Fibroblast of peridontal ligament (primary cell): ENCODE measurements around the gene AGPAT2.
"Not testable (repeated sequence)": the region's sequence is repeated elsewhere in the genome, so short reads cannot be mapped to it uniquely, and the experiment has no call there.

Source experiments
- DNase-seq: peaks from one replicate; pipeline ENCODE4 v3.0.0-alpha.2; 2010; ENCODE audit errors: extremely low read depth

AGPAT2 gene

GRCh38 chr9:136645352-136645902 is 41.8 kb downstream of the AGPAT2 start:
- DNase-seq, result no peak

DNA sequence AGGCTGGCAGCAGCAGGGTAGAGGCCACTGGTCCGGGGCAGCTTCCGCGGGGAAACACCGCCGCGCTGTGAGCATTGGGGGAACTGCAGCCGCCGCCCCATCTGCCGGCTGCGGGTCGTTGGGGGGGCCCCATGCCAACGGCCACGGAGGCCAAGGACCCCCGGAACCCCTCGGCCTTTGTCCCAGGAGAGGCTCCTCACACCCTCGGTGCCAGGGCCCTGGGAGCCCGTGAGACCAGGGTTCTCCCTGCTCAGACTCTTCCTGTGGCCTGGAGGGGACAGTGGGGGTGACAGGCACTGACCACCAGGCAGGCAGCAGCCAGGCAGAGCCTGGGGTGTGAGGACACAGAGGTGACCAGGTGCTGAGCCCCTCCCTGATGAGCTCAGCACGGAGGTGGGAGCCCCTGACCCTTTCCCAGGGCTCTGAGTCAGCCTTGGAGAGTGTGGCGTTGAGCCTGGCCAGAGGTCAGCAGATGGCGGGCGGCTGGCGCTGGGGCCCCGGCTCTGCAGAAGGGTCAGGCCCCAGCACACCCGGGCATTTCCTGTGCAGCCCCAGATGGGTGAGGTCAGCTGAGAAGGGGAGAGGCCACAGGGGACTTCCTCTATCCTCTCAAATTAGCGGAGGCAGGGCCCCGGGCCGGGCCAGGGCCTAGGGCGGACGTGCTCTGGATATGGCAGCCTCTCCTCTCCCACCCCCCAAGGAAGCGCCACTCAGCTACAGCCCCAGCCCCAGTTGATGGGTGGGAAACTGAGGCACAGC is 42.5 kb downstream of the AGPAT2 start:
- DNase-seq, result no peak

DNA sequence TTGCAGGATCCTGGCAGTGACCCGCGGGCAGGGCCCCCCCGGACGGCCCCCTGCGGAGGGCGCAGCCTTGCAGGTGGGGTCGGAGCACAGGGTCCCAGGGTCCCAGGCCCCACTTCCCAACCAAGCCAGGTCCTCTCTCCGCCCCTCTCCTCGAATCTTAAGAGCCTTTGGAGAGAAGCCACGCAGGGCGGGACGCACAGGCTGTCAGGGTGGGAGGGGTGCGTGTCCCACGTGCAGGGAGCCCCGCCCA is 43.0 kb downstream of the AGPAT2 start:
- DNase-seq, result peak; percentile 44

DNA sequence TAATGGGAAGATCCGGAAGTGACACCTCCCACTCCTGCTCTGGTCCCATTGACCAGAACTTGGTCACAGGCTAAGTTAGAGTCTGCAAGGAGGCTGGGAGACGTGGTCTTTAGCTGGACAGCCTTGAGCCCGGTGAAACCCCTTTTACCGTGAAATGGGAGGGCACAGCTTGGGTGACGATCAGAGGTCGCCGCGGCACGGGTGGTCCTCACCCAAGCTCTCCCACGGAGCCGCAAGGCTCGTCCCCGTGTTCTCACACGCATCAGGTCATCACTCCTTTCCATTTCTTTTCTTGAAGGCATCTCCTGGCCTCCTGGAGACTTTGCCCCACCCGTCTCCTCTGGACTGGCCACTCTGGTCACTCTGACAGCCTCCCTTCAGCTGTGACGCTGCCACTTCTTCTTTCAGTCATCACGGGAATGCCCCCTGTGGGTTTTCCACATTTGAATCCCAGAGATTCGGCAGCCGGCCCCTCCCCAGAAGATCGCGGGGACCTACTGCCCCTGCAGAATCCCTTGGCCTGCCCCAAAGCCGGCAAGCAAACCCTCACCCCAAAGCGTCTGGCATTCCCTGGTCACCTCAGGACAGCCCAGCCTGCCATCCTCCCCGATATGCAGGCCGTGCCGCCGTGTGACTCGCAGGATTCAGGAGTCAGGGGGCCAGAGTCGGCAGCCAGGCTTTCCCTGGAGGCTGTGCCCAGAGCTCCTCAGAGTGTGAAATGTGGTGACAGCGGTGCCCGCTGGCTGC is 43.5 kb downstream of the AGPAT2 start:
- no peak for DNase-seq

DNA sequence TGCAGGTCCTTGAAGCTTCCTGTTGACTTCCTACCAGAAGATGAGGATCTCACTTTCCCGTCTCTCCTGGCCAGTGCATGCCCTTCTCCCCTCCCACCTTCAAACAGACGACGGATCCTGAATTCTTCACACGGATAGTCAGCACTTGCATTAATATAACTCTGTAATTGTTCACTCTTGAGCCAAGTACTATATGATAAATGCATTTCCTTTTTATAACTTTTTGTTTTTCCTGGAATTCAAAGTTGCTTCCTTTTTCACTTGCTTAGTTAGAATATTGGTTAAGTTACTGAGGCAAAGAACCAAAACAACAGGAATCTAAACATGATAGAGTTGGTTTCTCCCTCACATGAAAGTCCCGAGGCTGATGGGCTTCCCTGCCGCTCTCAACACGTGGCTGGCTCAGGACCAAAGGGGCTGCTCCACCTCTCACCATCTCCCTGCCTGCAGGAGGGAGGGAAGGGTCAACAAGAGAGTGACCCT is 44.8 kb downstream of the AGPAT2 start:
- DNase-seq, result no peak

DNA sequence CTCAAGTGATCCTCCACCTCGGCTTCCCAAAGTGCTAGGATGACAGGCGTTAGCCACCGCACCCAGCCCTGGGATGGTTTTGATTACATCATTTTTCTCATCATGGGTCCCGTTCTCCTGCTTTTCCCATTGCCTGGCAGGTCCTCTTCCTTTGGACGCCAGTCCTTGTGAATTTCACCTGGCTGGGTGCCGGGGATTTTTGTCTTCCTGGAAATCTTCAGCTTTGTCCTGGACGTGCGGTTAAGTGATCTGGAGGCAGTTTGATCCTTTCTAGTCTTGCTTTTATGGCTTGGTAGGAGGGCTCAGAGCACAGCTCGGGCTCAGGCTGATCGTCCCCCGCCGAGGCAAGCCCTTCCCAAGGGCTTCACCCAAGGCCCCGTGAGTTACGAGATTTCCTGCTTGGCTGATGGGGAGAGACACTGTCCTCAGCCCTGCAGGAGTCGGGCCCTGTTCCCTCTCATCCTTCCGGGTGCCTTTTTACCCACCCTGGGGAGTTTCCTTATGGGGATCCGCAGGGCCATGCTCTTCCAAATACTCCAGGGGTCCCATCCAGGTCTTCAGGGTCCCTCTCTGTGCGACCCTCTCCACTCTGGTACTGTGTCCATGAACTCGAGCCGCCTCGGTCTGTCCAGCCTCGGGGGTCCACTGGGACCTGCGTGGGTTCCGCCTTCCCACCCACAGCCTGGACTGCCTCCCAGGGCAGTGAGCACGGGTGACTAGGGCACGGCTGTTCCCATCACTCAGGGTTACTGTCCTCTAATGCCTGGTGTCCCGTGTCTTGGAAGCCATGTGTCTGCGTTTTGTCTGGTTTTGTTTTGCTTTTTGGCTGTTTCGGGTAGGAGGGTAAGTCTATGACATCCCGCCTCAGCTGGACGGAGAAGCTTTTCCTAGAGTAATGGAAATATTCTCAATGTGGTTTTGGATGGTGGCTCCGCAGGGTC is 46.8 kb downstream of the AGPAT2 start:
- no peak for DNase-seq

- DNase-seq, result no peak
These were observed 52.4 kb downstream of the AGPAT2 start for GRCh38 chr9:136634904-136635303.

DNA sequence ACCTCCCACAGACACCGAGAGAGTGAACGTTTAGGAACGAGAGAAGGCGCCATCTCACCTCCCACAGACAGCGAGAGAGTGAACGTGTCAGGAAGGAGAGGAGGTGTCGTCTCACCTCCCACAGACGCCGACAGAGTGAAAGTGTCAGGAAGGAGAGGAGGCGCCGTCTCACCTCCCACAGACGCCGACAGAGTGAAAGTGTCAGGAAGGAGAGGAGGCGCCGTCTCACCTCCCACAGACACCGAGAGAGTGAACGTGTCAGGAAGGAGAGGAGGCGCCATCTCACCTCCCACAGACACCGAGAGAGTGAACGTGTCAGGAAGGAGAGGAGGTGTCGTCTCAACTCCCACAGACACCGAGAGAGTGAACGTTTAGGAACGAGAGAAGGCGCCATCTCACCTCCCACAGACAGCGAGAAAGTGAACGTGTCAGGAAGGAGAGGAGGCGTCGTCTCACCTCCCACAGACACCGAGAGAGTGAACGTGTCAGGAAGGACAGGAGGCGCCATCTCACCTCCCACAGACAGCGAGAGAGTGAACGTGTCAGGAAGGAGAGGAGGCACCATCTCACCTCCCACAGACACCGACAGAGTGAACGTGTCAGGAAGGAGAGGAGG is 54.7 kb downstream of the AGPAT2 start:
- DNase-seq, result not testable (repeated sequence)

GRCh38 chr9:136632072-136632471 is 55.2 kb downstream of the AGPAT2 start:
- not testable (repeated sequence) for DNase-seq

DNA sequence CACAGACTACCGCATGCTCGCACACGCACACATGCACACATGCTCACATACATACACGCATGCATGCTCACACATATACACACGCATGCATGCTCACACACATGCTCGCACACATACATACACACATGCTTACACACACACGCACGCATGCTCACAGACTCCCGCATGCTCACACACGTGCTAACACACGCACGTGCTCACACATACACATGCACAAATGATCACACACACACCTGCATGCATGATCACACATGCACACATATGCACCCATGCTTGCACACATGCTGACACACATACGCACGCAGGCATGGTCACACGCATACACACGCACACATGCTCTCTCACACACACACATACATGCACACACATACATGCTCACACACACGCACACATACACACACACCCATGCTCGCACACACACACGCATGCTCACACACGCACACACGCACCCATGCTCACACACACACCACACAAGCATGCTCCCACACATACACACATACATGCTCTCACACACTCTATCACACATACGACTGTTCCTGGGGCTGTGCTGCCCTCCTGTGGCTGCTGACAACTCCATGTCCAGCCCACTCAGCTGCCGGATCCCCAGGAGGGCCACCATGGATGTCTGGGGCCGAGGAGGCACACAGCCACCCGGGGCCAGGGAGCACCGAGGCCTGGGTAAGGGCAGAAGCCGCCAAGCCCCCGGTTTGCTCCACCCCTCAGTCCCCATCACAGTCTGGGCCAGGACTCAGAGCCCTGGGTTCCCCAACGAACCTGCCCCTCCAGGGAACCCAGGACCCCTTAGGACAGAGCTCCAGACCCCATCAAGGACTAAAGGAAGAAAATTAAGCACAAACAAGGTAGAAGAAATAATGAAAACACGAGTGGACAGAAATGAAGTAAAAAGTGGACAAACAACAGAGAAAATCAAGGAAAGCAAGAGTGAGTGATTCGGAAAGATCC is 55.9 kb downstream of the AGPAT2 start:
- DNase-seq, result peak; percentile 83

DNA sequence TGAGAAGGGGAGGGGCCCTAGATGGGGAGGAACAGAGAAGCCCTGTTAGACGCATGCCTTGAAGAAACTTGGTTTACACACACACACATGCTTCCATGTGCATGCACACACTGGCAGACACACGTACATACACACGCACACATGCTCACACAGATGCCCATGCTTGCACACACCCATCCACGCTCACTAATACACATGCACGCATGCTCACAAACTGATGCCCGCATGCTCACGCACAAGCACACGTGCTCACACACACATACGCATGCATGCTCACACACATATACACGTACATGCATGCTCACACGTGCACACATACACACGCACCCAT is 56.6 kb downstream of the AGPAT2 start:
- no peak for DNase-seq

DNA sequence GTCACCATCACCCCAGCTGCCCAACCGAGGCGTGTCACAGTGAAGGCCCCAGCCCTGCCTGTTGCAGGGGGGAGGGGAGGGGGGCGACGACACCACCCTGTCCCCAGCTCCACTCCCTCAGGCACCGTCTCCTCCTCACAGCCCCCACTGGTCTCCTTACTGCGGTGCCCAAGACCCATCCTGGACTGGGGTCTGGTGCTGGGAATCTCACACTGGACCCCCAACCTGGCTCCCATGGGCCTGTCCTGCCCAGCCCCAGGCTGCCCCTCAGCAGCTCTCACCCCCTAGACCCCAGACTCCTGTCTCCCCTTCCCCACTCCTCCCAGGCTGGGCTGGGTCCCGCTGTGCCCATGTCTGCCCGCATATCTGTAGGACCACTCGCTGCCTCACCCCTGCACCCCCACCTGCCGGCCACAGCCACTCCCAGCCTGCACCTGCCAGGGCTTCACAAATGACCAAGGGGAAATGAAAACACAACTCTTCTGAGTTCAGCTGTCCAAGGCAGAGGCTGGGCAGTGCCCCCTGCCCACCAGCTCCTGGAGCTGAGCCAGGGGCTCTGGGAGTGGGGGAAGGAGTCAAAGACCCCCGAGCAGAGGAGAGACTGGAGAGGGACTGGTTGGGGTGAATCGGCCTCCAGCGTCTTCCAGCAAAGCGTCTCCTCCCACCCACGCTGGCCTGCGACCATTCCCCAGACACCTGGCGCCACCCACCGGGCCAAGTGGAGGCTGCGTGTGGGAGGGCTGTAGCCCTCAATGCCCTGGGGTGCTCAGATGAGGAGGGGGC is 57.2 kb downstream of the AGPAT2 start:
- peak; percentile 29 for DNase-seq

GRCh38 chr9:136629001-136629878 is 58.0 kb downstream of the AGPAT2 start:
- DNase-seq, result no peak

- no peak for DNase-seq
These were observed 59.0 kb downstream of the AGPAT2 start for GRCh38 chr9:136628268-136628667.

GRCh38 chr9:136627703-136628102 is 59.6 kb downstream of the AGPAT2 start:
- DNase-seq, result no peak

DNA sequence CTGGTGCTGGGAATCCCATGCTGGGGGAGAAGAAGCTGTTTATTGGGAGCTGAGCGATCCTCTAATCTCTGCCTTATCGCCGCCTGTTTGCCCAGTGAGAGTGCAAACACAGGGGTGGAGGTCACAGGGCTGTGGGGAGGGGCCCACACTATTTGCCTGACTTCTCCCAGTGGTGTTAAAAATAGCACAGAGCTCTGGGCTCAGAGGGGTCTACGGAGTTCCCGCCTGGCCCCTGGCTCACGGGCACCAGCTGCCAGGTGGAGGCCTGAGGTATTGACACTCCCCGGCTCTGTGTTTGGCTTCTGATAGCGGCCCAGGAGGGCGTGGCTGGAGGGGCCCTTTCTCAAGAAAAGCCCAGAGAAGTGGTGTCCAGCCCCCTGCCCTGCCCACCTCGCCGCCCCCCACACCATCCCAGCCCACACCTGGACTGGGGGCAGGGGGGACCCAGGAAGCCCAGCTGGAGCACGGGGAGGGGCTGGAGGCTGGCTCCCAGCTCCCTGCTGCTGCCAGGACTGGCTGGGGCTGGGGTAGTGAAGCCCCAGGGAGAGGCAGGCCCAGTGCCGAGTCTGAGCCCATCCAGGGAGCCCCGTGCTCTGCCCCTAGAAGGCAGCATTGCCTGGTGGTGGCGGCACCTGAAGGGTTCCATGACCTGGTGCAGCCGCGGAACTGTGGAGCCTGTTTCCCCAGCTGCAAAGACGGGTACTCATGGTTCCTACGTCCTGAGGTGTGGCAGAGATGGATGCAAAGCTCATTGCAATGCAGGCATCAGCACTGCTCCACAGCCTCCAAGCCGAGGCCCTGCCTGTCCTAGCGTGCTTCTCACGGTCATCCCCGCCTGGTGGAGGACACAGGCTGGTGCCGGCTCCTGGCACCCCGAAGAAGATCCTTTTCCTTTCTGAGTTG is 60.3 kb downstream of the AGPAT2 start:
- DNase-seq, result no peak

DNA sequence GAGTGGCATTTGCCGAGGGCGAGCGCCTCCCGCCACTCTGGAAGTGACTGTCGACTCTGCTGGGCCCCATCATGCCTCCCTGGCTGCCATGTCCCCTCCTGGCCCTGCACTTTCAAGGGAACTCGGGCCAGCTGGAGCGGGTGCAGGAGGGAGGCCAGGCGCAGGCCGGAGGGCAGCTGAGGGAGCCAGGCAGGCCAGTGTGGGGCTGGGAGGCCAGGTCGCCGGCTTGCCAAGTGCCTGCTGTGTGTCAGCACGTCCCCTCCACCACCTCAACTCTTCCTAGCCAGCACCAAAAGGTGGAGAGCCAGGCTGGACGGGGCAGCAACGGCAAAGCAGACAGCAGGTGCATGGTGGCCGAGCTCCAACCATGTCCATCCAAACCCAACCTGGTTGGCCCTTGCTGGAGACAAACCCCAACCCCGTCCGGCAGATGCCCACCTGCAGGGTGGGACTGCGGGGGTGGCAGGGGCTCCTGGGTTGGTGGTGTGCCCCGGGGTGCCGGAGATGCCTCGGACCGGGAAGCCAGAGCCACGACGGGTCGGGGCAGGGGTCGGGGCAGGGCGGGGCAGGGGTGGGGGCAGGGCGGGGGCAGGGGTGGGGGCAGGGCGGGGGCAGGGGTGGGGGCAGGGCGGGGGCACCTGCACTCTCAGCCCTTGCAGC is 61.1 kb downstream of the AGPAT2 start:
- no peak for DNase-seq
